NCI-H748 (cell line): ENCODE measurements around the gene GJC3.
"Not testable (repeated sequence)": the region's sequence is repeated elsewhere in the genome, so short reads cannot be mapped to it uniquely, and the experiment has no call there.

Experiments
- DNase-seq: peaks from one replicate; lab custom pipeline; 2025; ENCODE audit not compliant: unreplicated experiment; lab: John Stamatoyannopoulos, UW

Gene GJC3

GRCh38 chr7:99930376-99930775 lies 956 bp upstream of the GJC3 start:
- DNase-seq: no peak

DNA sequence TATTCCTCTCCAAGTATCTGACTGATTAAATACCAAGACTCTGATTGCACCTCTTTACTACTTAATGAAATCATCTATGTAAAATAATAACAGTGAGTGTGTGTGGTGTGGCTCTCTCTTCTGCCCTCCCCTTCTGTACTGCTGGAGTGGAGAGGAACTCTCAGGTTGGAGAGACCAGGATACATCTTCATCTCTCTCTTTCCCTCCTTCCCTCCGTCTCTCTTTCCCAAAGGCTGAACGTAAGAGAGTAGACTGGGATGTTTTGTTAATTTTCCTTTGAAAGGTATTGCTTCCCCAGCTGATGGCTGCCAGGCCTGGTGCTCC lies 272 bp upstream of the GJC3 start:
- no peak for DNase-seq

DNA sequence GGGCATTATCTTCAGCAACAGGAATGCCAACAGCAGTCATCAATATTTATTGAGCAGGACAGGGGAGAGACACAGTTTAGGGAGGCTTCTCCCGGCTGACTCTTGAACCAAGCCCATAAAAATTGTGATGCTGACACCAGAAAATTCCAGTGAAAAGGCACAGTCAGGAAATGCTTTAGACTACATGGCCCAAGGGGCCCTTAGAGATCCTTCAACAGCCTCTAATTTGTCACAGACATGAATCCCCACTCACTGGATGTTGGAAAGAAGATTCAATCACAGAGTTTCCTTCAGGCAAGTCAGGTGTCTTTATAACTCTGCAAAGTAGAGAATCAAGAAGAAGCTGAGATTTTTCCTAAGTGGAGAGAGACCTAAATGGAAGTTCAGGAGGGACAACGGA lies 1.2 kb downstream of the GJC3 start:
- no peak for DNase-seq

DNA sequence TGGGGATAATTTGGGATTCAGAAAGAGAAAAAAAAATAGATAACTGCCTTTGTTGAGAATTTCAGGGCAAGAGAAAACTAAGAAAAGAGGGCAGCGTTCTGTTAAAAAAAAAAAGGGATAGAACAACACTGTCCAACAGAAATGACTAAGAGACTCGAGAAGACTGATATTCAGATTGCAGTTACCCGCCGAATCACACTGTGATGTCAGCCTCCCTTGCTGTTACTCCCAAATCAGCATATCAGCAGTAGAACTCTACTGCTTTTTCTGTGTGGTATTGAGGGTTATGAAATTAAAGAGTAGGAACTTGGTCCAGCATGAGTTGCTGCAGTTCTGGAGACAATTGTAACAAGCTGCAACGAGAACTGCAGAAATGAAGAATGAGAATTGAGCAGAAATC lies 1.9 kb downstream of the GJC3 start:
- no peak for DNase-seq

GRCh38 chr7:99926321-99926720 lies 3.1 kb downstream of the GJC3 start:
- DNase-seq: no peak

DNA sequence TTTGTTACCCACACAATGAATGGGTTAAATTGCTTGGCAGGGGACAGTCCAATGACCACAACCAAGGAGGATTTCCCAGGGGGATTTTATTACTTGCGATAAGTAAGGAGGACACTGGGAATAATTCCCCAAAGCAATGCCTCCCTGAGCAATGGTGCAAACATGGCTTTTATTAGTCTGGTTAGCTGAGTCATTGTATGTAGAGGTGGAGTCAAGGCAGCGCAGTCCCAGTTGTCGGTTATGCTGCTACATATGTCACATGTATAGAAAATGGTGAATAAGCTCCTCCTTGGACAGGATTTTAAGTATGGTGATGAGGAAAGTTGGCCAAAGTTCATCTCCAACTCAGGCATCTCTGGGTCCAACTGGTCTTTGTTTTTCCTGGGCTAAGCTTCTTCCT lies 6.2 kb downstream of the GJC3 start:
- no peak for DNase-seq

DNA sequence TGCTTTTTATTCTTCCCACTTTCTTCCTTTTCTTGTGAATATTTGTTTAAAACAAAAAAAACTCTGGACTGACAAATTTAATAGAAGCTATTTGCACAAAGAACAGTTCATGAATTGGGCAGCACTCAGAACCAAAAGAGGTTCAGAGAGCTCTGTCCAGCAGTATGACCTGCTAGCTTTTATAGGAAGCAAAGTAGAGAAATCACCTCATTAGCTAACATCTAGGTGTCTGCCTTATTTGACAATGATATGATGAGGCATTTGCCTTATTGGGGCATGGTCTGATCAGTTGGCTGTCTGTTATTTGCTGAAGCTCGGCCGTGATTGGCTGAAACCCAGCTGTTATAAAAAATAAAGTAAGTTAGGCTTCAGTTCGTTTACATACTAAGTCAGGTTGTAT lies 9.3 kb downstream of the GJC3 start:
- DNase-seq: peak; percentile 9

GRCh38 chr7:99919814-99920112 lies 9.7 kb downstream of the GJC3 start:
- no peak for DNase-seq

DNA sequence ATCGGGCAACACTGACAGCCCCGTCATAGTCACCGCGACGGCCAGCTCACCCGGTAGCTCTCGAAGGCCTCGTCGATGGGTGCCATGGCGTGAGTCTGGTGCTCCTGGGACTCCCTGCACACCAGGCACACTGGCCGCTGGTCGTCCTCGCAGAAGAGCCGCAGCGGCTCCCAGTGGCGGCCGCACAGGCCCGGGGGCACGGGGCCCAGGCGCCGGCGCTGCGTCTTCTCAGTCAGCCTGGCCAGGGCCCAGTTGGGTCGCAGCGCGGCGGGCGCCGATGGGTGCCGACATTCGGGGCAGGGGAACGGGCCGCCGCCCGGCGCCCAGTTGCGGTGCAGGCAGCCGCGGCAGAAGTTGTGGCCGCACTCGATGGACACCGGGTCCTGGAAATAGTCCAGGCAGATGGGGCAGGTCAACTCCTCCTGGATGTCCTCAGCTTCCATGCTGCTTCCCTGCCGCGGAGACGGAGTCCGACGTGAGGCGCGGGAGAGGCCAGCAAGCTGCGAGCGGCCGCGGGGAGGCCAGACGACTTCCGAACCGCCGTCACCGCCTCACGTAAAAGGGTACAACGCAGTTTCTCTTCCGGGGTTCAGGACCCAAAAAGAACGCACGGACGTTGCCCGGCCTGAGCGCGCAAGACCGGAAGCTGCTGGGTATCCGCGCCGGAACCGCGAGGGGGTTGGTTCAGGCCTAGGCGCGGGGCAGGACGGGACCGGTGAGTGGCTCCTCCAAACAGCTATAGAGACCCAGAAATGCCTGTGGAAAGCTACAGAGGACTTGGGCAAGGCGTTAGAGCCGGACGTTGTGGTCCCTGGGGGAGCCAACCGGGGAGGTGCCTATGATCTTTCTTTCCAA lies 10.2 kb downstream of the GJC3 start, which contains the start of gene TRIM4:
TSS of gene TRIM4 (minus strand) at position 572 of the 855 bp plus-strand sequence. CDS start at position 443, 129 bp downstream.
- peak; percentile 86 for DNase-seq

DNA sequence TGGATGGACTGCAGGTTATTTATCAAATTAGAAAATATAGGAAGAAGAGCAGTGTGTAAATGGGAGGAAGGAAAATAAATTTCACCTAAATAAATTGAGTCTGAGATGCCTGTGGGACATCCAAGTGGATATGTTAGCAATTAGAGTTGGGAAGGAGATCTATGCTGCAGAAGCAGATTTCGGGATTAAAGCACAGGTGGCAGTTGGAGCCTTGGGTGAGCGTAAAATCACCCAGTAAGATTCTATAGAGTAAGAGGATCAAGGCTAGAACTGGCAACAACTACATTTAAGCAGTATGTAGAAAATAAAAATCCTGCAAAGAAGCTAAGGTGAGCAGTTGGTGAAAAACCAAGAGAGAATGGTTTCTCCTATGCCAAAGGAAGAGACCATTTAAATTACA lies 18.4 kb downstream of the GJC3 start:
- DNase-seq: no peak

DNA sequence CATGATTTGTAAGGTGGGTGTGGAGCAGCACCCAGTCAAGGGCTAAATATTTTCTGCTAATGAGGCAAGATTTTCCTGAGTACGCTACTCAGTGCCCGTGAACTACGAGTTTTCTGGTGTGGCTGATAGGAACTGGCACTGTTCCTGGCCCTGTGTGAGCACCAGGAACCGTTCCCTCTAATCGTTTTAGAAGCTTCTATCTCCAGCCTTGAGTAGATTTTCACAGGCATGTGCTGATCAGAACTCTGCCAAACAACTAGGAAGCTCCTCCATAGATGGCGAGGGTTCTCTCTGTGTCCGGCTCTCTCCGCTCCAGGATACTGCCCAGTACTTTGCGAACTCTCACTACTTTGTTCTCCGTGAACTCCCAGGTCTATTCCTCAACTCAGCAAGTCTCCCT lies 27.8 kb downstream of the GJC3 start:
- DNase-seq: no peak

DNA sequence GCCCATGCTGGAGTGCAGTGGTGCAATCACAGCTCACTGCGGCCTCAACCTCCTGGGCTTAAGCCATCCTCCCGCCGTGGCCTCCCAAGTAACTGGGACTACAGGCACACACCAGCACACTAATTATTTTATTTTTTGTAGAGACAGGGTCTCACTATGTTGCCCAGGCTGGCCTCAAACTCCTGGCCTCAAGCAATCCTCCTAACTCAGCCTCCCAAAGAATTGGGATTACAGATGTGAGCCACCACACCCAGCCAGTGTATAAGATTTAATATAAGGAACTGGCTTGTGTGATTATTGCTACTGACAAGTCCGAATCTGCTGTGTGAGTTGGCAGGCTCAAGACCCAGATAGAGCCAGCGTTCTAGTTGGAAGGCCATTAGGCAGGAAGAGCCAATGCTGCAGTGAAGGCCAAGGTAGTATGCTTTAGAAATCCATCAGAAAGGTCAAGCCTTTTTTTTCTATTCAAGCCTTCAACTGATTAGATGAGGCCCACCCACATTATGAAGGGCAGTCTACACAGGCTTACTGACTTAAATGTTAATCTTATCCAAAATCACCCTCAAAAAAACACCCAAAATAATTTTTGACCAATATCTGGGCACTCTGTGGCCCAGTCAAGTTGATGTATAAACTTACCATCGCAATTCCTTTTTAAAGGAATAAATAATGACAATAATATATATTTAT lies 29.4 kb downstream of the GJC3 start:
- no peak for DNase-seq

- DNase-seq: no peak
Observed at GRCh38 chr7:99898836-99899235, 30.6 kb downstream of the GJC3 start.

GRCh38 chr7:99898023-99898357 lies 31.4 kb downstream of the GJC3 start:
- no peak for DNase-seq

DNA sequence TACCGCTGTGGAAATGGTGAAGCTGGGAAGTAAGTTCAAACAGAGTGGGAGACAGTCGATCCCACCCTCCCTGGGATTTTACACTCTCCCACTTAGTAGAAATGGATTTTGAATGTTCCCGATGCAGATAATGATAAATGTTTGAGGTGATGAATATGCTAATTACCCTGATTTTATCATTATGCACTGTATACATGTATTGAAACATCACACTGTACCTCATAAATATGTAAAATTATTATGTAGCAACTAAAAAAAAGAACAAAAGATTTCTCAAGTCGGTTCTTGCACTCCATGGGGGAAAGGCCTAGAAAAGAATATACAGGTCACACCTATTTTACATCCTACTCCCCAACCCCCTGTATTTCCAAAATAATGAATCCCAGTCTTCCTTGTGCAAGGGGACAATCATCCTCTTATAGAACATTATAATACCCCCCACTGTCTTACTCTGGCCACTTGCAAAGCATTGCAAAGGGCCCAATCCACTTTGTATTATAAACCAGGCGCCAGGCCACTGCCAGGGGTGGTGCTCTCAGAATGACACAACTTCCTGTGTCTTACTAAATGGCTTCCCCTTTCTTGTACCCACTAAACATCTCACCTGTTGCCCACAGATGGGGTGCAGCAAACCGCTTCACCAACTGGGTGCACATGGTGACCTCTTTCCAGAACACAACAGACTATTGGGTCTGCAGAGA lies 31.9 kb downstream of the GJC3 start:
- no peak for DNase-seq

GRCh38 chr7:99894738-99895137 lies 34.7 kb downstream of the GJC3 start:
- DNase-seq: no peak

DNA sequence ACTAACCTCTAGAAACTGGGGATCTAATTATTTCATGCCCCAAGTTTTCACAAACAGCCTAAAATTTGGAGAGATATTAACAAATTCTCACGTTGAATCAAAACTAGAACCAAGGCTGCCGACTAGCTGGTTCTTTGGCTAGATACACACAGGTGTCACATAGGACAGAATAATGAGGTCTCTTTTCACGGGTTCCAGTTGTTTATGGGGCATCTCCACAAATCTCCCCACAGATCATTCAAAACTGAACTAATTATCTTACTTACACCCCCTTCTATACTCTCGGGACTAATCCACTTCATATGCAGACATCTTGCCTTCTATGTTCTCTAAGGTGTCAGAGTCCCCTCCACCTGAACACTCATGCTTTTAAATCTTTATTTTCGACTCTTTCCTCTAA lies 36.1 kb downstream of the GJC3 start:
- no peak for DNase-seq

GRCh38 chr7:99890348-99890747 lies 39.1 kb downstream of the GJC3 start:
- not testable (repeated sequence) for DNase-seq

DNA sequence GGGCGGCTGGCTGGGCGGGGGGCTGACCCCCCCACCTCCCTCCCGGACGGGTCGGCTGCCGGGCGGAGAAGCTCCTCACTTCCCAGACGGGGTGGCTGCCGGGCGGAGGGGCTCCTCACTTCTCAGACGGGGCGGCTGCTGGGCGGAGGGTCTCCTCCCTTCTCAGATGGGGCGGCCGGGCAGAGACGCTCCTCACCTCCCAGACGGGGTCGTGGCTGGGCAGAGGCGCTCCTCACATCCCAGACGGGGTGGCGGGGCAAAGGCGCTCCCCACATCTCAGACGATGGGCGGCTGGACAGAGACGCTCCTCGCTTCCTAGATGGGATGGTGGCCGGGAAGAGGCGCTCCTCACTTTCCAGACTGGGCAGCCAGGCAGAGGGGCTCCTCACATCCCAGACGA lies 41.1 kb downstream of the GJC3 start:
- DNase-seq: not testable (repeated sequence)

DNA sequence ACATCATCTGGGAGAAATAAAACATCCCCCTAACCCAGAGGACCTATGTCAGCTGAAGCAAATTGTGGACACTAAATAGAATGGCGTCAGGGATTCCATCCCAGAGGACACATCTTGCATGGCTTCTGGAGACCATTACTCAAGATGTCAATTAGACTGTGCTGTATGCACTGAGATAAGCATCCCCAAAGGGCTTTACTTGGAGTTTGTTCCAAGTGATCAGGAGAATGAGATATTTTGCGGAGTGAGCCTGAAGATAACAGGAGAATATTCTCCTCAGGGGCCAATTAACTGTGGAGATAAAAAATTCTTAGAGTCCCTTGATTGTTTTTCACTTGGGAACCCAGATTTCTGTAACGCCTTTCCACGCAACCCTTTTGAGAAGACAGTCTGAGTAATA lies 48.0 kb downstream of the GJC3 start:
- DNase-seq: no peak

DNA sequence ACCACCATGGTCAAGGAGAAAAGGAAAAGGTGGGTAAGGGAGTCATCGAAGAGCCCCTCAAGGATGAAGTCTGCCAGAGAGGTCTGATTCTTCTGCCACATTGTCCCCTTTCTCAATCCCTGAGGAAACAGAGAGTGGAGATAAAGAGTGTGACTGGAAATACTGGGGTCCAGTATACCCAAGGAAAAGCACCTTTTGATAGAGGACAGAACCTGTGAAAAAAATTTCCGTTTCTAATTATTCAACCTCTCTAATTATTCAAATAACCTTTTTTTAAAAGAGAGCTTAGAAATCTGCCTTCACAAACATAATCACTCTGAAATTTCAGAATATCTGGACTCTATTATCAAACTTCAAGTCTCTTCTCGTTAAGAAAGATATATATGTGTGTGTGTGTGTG lies 52.5 kb downstream of the GJC3 start, which contains the start of gene OR2AE1:
TSS of gene OR2AE1 (minus strand) at position 101 of the 400 bp plus-strand sequence. CDS start at position 101, 0 bp downstream.
- no peak for DNase-seq

DNA sequence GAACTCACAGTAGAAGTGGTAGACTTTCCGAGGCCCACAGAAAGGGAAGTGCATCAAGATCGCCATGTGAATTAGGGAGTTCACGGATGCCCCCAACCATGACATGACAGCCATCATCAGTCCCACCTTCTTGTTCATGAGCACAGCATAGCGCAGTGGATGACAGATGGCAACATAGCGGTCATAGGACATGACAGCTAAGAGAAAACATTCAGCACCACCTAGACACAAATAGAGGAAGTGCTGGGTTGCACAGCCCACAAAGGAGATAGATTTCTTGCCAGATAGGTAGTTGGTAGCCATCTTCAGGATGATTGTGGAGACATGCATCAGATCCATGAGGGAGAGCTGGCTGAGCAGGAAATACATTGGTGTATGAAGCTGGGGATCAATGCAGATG lies 52.9 kb downstream of the GJC3 start:
- DNase-seq: no peak
